HepG2 (cell line): ENCODE results near the gene CCND1. TPM values are rescaled to one million over a fixed set of nuclear protein-coding genes. Genes with fewer than 3 reads are reported as not detected.
A peak's percentile ranks its signal among the peaks of the same experiment; 100 is the strongest.

Source experiments
- NR2F1 ChIP-seq, 2 experiments: fragments of 450-650 bp in 1 of 2; formaldehyde crosslinking in 1 of 2; IDR thresholded peaks; 2 replicates each; pipeline versions ENCODE4 v1.5.0 to v1.6.1; 2016 to 2020; ENCODE audit warnings: mild to moderate bottlenecking in 1 of 2, missing compliant biosample characterization in 1 of 2, missing genetic modification reagents in 1 of 2, moderate library complexity in 1 of 2
- POGZ ChIP-seq: sonication (generic); formaldehyde crosslinking; IDR thresholded peaks from 2 replicates; pipeline ENCODE4 v1.4.0; 2020; ENCODE audit warnings: mild to moderate bottlenecking, missing genetic modification reagents
- POLR2G ChIP-seq: fragments of 200-400 bp; formaldehyde crosslinking; IDR thresholded peaks from 2 replicates; pipeline ENCODE4 v1.6.1; 2018; ENCODE audit warnings: mild to moderate bottlenecking, low read depth, low read length, moderate library complexity
- RAD51 ChIP-seq: fragments of 450-650 bp; IDR thresholded peaks from 2 replicates; pipeline ENCODE4 v1.6.1; 2016; ENCODE audit warnings: borderline replicate concordance
- SOX13 ChIP-seq, 3 experiments: fragments of 450-650 bp in 1 of 3; sonication (generic) in 1 of 3; formaldehyde crosslinking in 1 of 3; IDR thresholded peaks in 2 of 3; conservative IDR thresholded peaks in 1 of 3; 2 replicates each; pipeline versions ENCODE4 v1.5.0 to v1.6.1; 2016 to 2020; ENCODE audit warnings: antibody characterized with exemption in 1 of 3, mild to moderate bottlenecking in 1 of 3, missing compliant biosample characterization in 1 of 3, missing genetic modification reagents in 1 of 3, moderate library complexity in 1 of 3
- ZNF101 ChIP-seq: sonication (generic); formaldehyde crosslinking; IDR thresholded peaks from 2 replicates; pipeline ENCODE4 v1.4.0; 2020; ENCODE audit warnings: mild to moderate bottlenecking, low read depth, missing genetic modification reagents, borderline replicate concordance
- ZNF343 ChIP-seq: sonication (generic); formaldehyde crosslinking; IDR thresholded peaks from 2 replicates; pipeline ENCODE4 v1.4.0; 2020; ENCODE audit warnings: mild to moderate bottlenecking, missing genetic modification reagents
- ZSCAN30 ChIP-seq: sonication (generic); formaldehyde crosslinking; IDR thresholded peaks from 2 replicates; pipeline ENCODE4 v1.5.0; 2020; ENCODE audit warnings: mild to moderate bottlenecking, missing genetic modification reagents
- polyA plus RNA-seq, 8 experiments: library from polyadenylated mRNA; depleted of rRNA in 3 of 8; stranded (reverse) in 7 of 8; unstranded in 1 of 8; fragments of >200 nt; fragmentation: Illumina TruSeq in 4 of 8; extraction: Trizol in 4 of 8; gene quantifications; 2 replicates each; pipeline versions ENCODE4 v1.2.1 to v1.2.3, GENCODE V29; 2011 to 2016; ENCODE audit warnings: low read depth in 4 of 8, missing spikeins in 1 of 8, mixed read lengths in 1 of 8; ENCODE audit not compliant: insufficient read depth in 1 of 8
- total RNA-seq, 5 experiments: library from RNA; depleted of rRNA; stranded (reverse); fragments of >200 nt; fragmentation: Illumina TruSeq; extraction: Trizol; gene quantifications; 2 replicates each; pipeline ENCODE4 v1.2.3, GENCODE V29; 2016; ENCODE audit warnings: low read depth in 1 of 5
- TF ChIP-seq, protein P1 (sequence below): sonication (generic); formaldehyde crosslinking; IDR thresholded peaks from 2 replicates; pipeline ENCODE4 v1.4.0; 2020; ENCODE audit warnings: missing genetic modification reagents, borderline replicate concordance
- TF ChIP-seq, protein P2 (sequence below): sonication (generic); formaldehyde crosslinking; IDR thresholded peaks from 2 replicates; pipeline ENCODE4; 2020; ENCODE audit warnings: missing genetic modification reagents, mild to moderate bottlenecking, borderline replicate concordance
- TF ChIP-seq, protein P3 (sequence below): sonication (generic); formaldehyde crosslinking; IDR thresholded peaks from 2 replicates; pipeline ENCODE4 v1.4.0; 2020; ENCODE audit warnings: missing genetic modification reagents
- TF ChIP-seq, protein P4 (sequence below): sonication (generic); formaldehyde crosslinking; IDR thresholded peaks from 2 replicates; pipeline ENCODE4 v1.5.1; 2020; ENCODE audit warnings: mild to moderate bottlenecking, missing genetic modification reagents, borderline replicate concordance
- TF ChIP-seq, protein P5 (sequence below): sonication (generic); formaldehyde crosslinking; IDR thresholded peaks from 2 replicates; pipeline ENCODE4 v1.4.0; 2020; ENCODE audit warnings: missing genetic modification reagents

CCND1 gene
- total and polyA plus RNA-seq, 2 of the 13 experiments (the other 11 are each of a cell fraction or from before 2014, with no cell fraction given), result 107 to 136 TPM

DNA sequence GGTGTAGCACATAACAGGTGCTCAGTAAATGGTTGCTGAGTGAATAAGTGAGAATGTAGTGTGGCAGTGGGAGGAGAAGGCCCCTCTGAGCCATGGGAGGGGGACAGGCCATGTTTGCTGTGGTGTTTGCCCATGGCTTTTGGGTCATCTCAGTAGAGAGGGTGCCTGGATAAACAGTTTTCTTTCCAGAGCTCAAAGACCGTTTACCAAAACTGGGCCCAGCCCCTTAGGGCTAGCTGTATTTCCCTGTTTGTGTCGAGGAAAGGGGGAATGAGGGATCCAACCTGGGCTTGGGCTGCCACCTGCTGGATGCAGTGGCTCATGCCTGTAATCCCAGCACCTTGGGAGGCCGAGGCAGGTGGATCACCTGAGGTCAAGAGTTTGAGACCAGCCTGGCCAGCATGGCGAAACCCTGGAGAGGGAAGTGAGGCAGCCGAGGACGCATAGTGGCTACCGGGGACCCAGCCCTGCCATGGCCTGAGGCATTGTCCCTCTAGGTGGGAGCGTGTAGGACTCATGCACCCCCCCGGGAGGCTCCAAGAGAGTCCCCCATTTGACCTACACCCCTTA, 42.9 kb downstream of the CCND1 start (continued):
- TF ChIP-seq, protein P1, sequence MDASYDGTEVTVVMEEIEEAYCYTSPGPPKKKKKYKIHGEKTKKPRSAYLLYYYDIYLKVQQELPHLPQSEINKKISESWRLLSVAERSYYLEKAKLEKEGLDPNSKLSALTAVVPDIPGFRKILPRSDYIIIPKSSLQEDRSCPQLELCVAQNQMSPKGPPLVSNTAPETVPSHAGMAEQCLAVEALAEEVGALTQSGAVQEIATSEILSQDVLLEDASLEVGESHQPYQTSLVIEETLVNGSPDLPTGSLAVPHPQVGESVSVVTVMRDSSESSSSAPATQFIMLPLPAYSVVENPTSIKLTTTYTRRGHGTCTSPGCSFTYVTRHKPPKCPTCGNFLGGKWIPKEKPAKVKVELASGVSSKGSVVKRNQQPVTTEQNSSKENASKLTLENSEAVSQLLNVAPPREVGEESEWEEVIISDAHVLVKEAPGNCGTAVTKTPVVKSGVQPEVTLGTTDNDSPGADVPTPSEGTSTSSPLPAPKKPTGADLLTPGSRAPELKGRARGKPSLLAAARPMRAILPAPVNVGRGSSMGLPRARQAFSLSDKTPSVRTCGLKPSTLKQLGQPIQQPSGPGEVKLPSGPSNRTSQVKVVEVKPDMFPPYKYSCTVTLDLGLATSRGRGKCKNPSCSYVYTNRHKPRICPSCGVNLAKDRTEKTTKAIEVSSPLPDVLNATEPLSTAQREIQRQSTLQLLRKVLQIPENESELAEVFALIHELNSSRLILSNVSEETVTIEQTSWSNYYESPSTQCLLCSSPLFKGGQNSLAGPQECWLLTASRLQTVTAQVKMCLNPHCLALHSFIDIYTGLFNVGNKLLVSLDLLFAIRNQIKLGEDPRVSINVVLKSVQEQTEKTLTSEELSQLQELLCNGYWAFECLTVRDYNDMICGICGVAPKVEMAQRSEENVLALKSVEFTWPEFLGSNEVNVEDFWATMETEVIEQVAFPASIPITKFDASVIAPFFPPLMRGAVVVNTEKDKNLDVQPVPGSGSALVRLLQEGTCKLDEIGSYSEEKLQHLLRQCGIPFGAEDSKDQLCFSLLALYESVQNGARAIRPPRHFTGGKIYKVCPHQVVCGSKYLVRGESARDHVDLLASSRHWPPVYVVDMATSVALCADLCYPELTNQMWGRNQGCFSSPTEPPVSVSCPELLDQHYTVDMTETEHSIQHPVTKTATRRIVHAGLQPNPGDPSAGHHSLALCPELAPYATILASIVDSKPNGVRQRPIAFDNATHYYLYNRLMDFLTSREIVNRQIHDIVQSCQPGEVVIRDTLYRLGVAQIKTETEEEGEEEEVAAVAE (CRISPR knock-in tag), result no peak
- no peak for TF ChIP-seq ZNF343 (CRISPR knock-in tag)
- no peak for TF ChIP-seq ZNF101 (CRISPR knock-in tag)
- no peak for TF ChIP-seq POLR2G
- TF ChIP-seq, protein P2, sequence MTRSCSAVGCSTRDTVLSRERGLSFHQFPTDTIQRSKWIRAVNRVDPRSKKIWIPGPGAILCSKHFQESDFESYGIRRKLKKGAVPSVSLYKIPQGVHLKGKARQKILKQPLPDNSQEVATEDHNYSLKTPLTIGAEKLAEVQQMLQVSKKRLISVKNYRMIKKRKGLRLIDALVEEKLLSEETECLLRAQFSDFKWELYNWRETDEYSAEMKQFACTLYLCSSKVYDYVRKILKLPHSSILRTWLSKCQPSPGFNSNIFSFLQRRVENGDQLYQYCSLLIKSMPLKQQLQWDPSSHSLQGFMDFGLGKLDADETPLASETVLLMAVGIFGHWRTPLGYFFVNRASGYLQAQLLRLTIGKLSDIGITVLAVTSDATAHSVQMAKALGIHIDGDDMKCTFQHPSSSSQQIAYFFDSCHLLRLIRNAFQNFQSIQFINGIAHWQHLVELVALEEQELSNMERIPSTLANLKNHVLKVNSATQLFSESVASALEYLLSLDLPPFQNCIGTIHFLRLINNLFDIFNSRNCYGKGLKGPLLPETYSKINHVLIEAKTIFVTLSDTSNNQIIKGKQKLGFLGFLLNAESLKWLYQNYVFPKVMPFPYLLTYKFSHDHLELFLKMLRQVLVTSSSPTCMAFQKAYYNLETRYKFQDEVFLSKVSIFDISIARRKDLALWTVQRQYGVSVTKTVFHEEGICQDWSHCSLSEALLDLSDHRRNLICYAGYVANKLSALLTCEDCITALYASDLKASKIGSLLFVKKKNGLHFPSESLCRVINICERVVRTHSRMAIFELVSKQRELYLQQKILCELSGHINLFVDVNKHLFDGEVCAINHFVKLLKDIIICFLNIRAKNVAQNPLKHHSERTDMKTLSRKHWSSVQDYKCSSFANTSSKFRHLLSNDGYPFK (CRISPR knock-in tag), result no peak
- TF ChIP-seq, protein P3, sequence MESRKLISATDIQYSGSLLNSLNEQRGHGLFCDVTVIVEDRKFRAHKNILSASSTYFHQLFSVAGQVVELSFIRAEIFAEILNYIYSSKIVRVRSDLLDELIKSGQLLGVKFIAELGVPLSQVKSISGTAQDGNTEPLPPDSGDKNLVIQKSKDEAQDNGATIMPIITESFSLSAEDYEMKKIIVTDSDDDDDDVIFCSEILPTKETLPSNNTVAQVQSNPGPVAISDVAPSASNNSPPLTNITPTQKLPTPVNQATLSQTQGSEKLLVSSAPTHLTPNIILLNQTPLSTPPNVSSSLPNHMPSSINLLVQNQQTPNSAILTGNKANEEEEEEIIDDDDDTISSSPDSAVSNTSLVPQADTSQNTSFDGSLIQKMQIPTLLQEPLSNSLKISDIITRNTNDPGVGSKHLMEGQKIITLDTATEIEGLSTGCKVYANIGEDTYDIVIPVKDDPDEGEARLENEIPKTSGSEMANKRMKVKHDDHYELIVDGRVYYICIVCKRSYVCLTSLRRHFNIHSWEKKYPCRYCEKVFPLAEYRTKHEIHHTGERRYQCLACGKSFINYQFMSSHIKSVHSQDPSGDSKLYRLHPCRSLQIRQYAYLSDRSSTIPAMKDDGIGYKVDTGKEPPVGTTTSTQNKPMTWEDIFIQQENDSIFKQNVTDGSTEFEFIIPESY (CRISPR knock-in tag), result no peak
- TF ChIP-seq, protein P4, sequence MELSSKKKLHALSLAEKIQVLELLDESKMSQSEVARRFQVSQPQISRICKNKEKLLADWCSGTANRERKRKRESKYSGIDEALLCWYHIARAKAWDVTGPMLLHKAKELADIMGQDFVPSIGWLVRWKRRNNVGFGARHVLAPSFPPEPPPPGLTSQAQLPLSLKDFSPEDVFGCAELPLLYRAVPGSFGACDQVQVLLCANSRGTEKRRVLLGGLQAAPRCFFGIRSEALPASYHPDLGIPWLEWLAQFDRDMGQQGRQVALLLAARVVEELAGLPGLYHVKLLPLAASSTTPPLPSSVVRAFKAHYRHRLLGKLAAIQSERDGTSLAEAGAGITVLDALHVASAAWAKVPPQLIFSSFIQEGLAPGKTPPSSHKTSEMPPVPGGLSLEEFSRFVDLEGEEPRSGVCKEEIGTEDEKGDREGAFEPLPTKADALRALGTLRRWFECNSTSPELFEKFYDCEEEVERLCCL (CRISPR knock-in tag), result no peak
- no peak for TF ChIP-seq POGZ (CRISPR knock-in tag)
- no peak for TF ChIP-seq NR2F1 (CRISPR knock-in tag; IDR thresholded peaks at IDR 0.05)
- no peak for TF ChIP-seq RAD51
- TF ChIP-seq, protein P5, sequence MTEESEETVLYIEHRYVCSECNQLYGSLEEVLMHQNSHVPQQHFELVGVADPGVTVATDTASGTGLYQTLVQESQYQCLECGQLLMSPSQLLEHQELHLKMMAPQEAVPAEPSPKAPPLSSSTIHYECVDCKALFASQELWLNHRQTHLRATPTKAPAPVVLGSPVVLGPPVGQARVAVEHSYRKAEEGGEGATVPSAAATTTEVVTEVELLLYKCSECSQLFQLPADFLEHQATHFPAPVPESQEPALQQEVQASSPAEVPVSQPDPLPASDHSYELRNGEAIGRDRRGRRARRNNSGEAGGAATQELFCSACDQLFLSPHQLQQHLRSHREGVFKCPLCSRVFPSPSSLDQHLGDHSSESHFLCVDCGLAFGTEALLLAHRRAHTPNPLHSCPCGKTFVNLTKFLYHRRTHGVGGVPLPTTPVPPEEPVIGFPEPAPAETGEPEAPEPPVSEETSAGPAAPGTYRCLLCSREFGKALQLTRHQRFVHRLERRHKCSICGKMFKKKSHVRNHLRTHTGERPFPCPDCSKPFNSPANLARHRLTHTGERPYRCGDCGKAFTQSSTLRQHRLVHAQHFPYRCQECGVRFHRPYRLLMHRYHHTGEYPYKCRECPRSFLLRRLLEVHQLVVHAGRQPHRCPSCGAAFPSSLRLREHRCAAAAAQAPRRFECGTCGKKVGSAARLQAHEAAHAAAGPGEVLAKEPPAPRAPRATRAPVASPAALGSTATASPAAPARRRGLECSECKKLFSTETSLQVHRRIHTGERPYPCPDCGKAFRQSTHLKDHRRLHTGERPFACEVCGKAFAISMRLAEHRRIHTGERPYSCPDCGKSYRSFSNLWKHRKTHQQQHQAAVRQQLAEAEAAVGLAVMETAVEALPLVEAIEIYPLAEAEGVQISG, result 0 out of 2 replicates have a peak, but pooled peaks have one; percentile 34
- no peak for TF ChIP-seq ZSCAN30 (CRISPR knock-in tag)
- TF ChIP-seq SOX13 (IDR thresholded peaks at IDR 0.05), result no peak
- no peak; a peak in 1 of 4 replicates for TF ChIP-seq SOX13 (CRISPR knock-in tag; conservative IDR thresholded peaks at IDR 0.05 in 1 of 2, IDR thresholded peaks at IDR 0.05 in 1 of 2)
